Mammary microvascular endothelial cell (primary cell): ENCODE measurements around the gene VWA5A. TPM values are rescaled to one million over a fixed set of nuclear protein-coding genes. Genes with fewer than 3 reads are reported as not detected.

ENCODE experiments used
- total RNA-seq: library from RNA; depleted of rRNA; stranded (reverse); fragments of >200 nt; gene quantifications from 2 replicates; pipeline ENCODE4 v1.2.3, GENCODE V29; 2015

VWA5A gene, protein sequence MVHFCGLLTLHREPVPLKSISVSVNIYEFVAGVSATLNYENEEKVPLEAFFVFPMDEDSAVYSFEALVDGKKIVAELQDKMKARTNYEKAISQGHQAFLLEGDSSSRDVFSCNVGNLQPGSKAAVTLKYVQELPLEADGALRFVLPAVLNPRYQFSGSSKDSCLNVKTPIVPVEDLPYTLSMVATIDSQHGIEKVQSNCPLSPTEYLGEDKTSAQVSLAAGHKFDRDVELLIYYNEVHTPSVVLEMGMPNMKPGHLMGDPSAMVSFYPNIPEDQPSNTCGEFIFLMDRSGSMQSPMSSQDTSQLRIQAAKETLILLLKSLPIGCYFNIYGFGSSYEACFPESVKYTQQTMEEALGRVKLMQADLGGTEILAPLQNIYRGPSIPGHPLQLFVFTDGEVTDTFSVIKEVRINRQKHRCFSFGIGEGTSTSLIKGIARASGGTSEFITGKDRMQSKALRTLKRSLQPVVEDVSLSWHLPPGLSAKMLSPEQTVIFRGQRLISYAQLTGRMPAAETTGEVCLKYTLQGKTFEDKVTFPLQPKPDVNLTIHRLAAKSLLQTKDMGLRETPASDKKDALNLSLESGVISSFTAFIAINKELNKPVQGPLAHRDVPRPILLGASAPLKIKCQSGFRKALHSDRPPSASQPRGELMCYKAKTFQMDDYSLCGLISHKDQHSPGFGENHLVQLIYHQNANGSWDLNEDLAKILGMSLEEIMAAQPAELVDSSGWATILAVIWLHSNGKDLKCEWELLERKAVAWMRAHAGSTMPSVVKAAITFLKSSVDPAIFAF
- 4.8 and 5.8 TPM in 2 replicates for total RNA-seq

DNA sequence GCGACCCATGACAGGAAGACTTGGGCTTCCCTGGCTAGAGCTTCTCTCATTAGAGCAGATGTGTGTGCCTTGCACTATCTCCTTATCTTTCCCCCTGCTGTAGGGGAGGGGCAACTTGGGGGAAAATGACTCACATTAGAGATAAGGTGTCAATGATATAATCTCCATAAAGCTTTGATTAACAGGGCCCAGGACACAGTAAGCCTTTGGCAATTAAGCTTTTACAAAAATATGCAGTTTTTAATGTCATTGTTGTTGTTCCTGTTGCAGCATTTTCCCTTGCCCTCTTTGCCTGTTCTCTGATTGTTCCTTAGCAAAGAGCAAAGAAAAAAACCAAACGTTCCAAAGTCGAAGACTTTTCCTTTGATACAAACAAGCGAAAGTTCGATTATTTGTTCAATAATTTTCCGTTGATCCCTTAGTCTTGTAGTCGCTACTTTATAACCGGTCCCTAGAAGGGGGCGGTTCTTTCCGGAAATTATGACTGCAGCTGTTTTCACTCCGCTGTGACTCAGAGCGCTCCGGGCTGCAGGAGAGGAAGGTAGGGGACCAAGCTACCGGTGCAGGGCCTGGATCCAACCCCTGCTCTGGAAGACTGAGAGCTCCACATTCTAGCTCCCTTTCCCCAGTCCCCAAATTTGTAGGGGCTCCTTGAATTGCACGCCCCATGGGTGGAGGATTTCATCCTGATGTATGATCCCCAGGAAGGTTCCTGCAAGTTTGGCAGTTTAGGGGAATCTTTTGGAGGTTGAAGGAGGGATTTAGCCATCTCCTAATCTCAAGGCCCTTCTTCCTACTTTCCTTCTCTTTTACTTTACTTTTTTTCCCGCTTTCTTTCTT is at the start of gene VWA5A:
Gene VWA5A (plus strand): TSS at position 509 of the 840 bp plus-strand sequence. CDS start 2,062 bp downstream, outside the sequence.

DNA sequence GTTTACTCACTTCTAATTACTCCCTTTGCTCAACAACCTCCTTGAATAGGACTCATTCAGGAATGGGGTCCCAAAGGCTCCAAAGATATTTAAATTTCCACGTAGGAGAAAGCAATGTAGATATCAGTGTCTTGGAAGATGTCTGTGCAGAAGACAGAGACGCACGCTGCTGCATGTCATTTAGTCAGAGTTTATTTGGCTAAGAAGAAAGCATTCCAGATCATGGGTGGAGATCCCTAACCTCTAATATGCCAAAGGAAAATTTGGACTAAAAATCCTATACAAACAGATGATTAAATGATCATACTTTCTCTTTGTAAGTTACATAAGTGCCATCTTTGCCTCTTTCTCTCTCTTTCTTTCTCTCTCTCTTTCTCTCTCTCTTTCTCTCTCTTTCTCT is 67.8 kb downstream of the VWA5A start, which contains the start of gene OR10D3:
Gene OR10D3 (plus strand): TSS at position 278 of the 400 bp plus-strand sequence. CDS start 1,925 bp downstream, outside the sequence.

Other genes starting within 250 kb of the VWA5A start
- gene TMEM225, start 229.8 kb upstream of the VWA5A start, total RNA-seq, result not detected in 2 replicates
- not detected in 2 replicates for gene OR8D4, start 213.3 kb upstream of the VWA5A start, total RNA-seq
- not detected in 2 replicates for gene OR4D5, start 175.8 kb upstream of the VWA5A start, total RNA-seq
- gene OR6T1, start 171.6 kb upstream of the VWA5A start, total RNA-seq, result not detected in 2 replicates
- gene OR10S1, start 137.7 kb upstream of the VWA5A start, total RNA-seq, result not detected in 2 replicates
- not detected in 2 replicates for gene OR10G6, start 120.3 kb upstream of the VWA5A start, total RNA-seq
- not detected in 2 replicates for gene OR10G4, start 102.5 kb upstream of the VWA5A start, total RNA-seq
- not detected in 2 replicates for gene OR10G9, start 92.4 kb upstream of the VWA5A start, total RNA-seq
- not detected in 2 replicates for gene OR10G8, start 88.7 kb upstream of the VWA5A start, total RNA-seq
- not detected in 2 replicates for gene OR10G7, start 74.1 kb upstream of the VWA5A start, total RNA-seq
- not detected in 2 replicates for gene OR10D3, start 67.9 kb downstream of the VWA5A start, total RNA-seq
- not detected in 2 replicates for gene OR8G1, start 125.6 kb downstream of the VWA5A start, total RNA-seq
- gene OR8G5, start 140.9 kb downstream of the VWA5A start, total RNA-seq, result not detected in 2 replicates
- gene OR8D1, start 198.5 kb downstream of the VWA5A start, total RNA-seq, result not detected in 2 replicates
- gene OR8D2, start 204.7 kb downstream of the VWA5A start, total RNA-seq, result not detected in 2 replicates